PC-9 (cell line): ENCODE measurements around the gene HAUS3. TPM values are rescaled to one million over a fixed set of nuclear protein-coding genes. Genes with fewer than 3 reads are reported as not detected.

Experiments used
- BruUV-seq: library from RNA; stranded (reverse); fragments of 400-500 nt; replicated peaks from 2 replicates; lab custom pipeline; 2021; lab: Mats Ljungman, UMichigan
- CTCF ChIA-PET: fragments of 300-600 bp; sonication (Branson Sonifier 250); formaldehyde crosslinking; loops from one replicate; lab custom pipeline; 2022; ENCODE audit warnings: antibody characterized with exemption; lab: Charles Lee
- POLR2A ChIA-PET: fragments of 300-600 bp; sonication (Branson Sonifier 250); formaldehyde crosslinking; loops from one replicate; lab custom pipeline; 2022; ENCODE audit warnings: antibody characterized with exemption; ENCODE audit not compliant: unreplicated experiment; lab: Charles Lee
- DNase-seq, 2 experiments: peaks; one replicate each; pipeline versions ENCODE4 v3.0.0 to v3.0.0-alpha.2; 2015 to 2022; ENCODE audit warnings: mixed read lengths in 1 of 2
- H2AFZ ChIP-seq: fragments of 200-600 bp; sonication (generic); 2 replicates; pipeline ENCODE4 v1.8.1; 2017; ENCODE audit warnings: antibody characterized with exemption
- H3F3A ChIP-seq: fragments of 200-600 bp; sonication (generic); 2 replicates; pipeline ENCODE4 v1.8.1; 2017; ENCODE audit warnings: antibody characterized with exemption, mild to moderate bottlenecking, low read depth; ENCODE audit not compliant: insufficient read depth
- H3K27ac ChIP-seq: fragments of 200-600 bp; sonication (generic); 2 replicates; pipeline ENCODE4 v1.6.1; 2016; ENCODE audit warnings: mixed run types
- H3K27me3 ChIP-seq: fragments of 200-600 bp; sonication (generic); 2 replicates; pipeline ENCODE4 v1.6.1; 2016; ENCODE audit warnings: low read depth, mixed run types; ENCODE audit not compliant: insufficient read depth
- H3K36me3 ChIP-seq: fragments of 200-600 bp; sonication (generic); 2 replicates; pipeline ENCODE4 v1.6.1; 2016; ENCODE audit warnings: low read depth, mixed run types
- H3K4me1 ChIP-seq: fragments of 200-600 bp; sonication (generic); replicated peaks from 2 replicates; pipeline ENCODE4 v1.6.1; 2016; ENCODE audit warnings: mixed run types; ENCODE audit not compliant: insufficient read depth
- H3K4me2 ChIP-seq: fragments of 200-600 bp; sonication (generic); 2 replicates; pipeline ENCODE4 v1.6.1; 2017; ENCODE audit warnings: mixed run types
- H3K4me3 ChIP-seq: fragments of 200-600 bp; sonication (generic); 2 replicates; pipeline ENCODE4 v1.6.1; 2016; ENCODE audit warnings: mixed run types
- H3K79me2 ChIP-seq: fragments of 200-600 bp; sonication (generic); 2 replicates; pipeline ENCODE4 v1.6.1; 2017; ENCODE audit warnings: low read depth, mixed run types
- H3K9me2 ChIP-seq: fragments of 200-600 bp; sonication (generic); 2 replicates; pipeline ENCODE4 v1.8.1; 2017; ENCODE audit warnings: mild to moderate bottlenecking; ENCODE audit not compliant: insufficient read depth
- H3K9me3 ChIP-seq: fragments of 200-600 bp; sonication (generic); 2 replicates; pipeline ENCODE4 v1.8.1; 2016; ENCODE audit warnings: low read depth; ENCODE audit not compliant: insufficient read depth
- H4K20me1 ChIP-seq: fragments of 200-600 bp; sonication (generic); 2 replicates; pipeline ENCODE4 v1.8.1; 2017; ENCODE audit not compliant: insufficient read depth
- EZH2 ChIP-seq: fragments of 200-600 bp; sonication (generic); IDR thresholded peaks from 2 replicates; pipeline ENCODE4 v1.8.0; 2017; ENCODE audit warnings: antibody characterized with exemption, low read depth
- intact Hi-C: fragments of 100-400 bp; cut with micrococcal nuclease; formaldehyde crosslinking; loops from one replicate; pipeline ENCODE4 v1.10.0; 2022; ENCODE audit not compliant: unreplicated experiment
- total RNA-seq: library from RNA; stranded (reverse); gene quantifications from 2 replicates; pipeline ENCODE4 v1.2.3, GENCODE V29; 2021
- TF ChIP-seq, protein P1 (sequence below): fragments of 200-600 bp; sonication (generic); conservative IDR thresholded peaks from 2 replicates; pipeline ENCODE4 v1.6.1; 2017; ENCODE audit warnings: mixed run types, antibody characterized with exemption, mild to moderate bottlenecking, moderate library complexity

Gene HAUS3
- total RNA-seq, 1 experiment from 2014 or later, result 16.2 TPM

DNA sequence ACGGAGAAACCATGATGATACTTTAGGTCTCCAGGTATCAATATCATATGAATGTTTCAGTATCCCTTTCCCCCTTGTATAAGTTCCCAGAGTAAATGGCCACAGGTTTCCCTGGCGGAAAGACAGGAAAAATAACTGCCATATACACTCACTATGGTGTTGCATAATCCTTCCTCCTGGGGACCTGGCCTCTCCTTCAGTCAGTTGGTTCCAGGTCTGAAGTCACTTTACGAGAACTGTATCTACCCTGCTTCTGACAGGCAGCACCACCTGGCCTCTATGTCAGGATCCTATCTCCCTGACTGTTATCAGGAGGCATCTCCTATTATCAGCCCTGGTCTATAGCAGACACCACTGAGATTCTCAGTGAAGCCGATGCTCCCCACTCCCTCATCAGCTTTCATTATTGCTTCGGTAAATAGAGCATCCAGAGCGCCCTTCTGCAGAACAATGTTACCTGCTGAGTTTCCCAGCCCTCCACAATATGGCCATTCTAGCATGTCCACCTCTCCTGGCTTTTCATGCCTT lies 22.6 kb downstream of the HAUS3 start:
- TF ChIP-seq, protein P1, sequence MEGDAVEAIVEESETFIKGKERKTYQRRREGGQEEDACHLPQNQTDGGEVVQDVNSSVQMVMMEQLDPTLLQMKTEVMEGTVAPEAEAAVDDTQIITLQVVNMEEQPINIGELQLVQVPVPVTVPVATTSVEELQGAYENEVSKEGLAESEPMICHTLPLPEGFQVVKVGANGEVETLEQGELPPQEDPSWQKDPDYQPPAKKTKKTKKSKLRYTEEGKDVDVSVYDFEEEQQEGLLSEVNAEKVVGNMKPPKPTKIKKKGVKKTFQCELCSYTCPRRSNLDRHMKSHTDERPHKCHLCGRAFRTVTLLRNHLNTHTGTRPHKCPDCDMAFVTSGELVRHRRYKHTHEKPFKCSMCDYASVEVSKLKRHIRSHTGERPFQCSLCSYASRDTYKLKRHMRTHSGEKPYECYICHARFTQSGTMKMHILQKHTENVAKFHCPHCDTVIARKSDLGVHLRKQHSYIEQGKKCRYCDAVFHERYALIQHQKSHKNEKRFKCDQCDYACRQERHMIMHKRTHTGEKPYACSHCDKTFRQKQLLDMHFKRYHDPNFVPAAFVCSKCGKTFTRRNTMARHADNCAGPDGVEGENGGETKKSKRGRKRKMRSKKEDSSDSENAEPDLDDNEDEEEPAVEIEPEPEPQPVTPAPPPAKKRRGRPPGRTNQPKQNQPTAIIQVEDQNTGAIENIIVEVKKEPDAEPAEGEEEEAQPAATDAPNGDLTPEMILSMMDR, result no peak
- TF ChIP-seq EZH2, result no peak
- POLR2A ChIA-PET, result no interaction called here
- DNase-seq, result no peak
- H3K79me2 ChIP-seq, result no peaks in the 10 kb centered on the region
- H4K20me1 ChIP-seq, result no peaks in the 10 kb centered on the region; the same call in 1 of the 2 replicates
- H3K9me3 ChIP-seq, result no peaks in the 10 kb centered on the region
- H3K27ac ChIP-seq, result no peak overlapping the region
- no peak overlapping the region for H2AFZ ChIP-seq
- peaks cover 14% of the 10 kb centered on the region for H3K4me1 ChIP-seq
- H3K4me2 ChIP-seq, result no peak overlapping the region
- no peaks in the 10 kb centered on the region for H3K9me2 ChIP-seq
- H3K4me3 ChIP-seq, result no peak overlapping the region
- no peaks in the 10 kb centered on the region for H3K36me3 ChIP-seq
- no TSS peak for BruUV-seq
- peaks cover 15% of the 10 kb centered on the region; the same call in 1 of the 2 replicates for H3F3A ChIP-seq
- no peaks in the 10 kb centered on the region for H3K27me3 ChIP-seq
- CTCF ChIA-PET, result interaction anchor here (0.6 to 1.1 kb wide), 6 partner anchors 67 to 860 kb away, joined by 3 to 4 read pairs (median 4); no protein-coding TSS in a partner anchor
- intact Hi-C loops, result no loop called here

DNA sequence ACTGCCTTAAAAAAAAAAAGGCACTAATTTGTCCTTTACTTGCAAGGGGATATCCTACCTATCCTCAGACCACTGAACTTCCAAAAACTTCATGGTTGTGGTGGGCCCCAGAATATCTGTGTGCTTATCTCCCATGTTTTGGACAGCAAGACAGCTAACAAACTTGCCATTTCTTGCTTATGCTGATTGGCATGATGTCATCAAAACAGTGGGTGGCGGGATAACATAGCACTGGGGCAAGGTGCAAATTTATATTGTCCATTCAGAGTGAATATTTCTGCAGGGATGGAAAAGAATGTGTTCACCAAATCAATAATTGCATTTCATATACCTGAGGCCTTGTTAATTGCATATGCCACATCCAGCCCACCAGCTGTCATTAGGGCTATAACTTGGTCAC lies 23.5 kb downstream of the HAUS3 start:
- H3K79me2 ChIP-seq, result no peaks in the 10 kb centered on the region
- H3K27me3 ChIP-seq, result no peaks in the 10 kb centered on the region; the same call in 1 of the 2 replicates
- H3F3A ChIP-seq, result peaks cover 12% of the 10 kb centered on the region; the same call in 1 of the 2 replicates
- no peak for DNase-seq
- intact Hi-C loops, result no loop called here
- H3K4me2 ChIP-seq, result no peak overlapping the region
- BruUV-seq, result no TSS peak
- TF ChIP-seq, protein P1, result no peak
- TF ChIP-seq EZH2, result no peak
- no peak overlapping the region for H3K27ac ChIP-seq
- no peaks in the 10 kb centered on the region; the same call in 1 of the 2 replicates for H4K20me1 ChIP-seq
- ChIA-PET POLR2A (no interaction called here), CTCF (no interaction called here)
- H3K9me3 ChIP-seq, result no peaks in the 10 kb centered on the region
- peaks cover 12% of the 10 kb centered on the region for H3K4me1 ChIP-seq
- no peaks in the 10 kb centered on the region for H3K9me2 ChIP-seq
- no peaks in the 10 kb centered on the region for H3K36me3 ChIP-seq
- H2AFZ ChIP-seq, result no peak overlapping the region
- no peak overlapping the region for H3K4me3 ChIP-seq

DNA sequence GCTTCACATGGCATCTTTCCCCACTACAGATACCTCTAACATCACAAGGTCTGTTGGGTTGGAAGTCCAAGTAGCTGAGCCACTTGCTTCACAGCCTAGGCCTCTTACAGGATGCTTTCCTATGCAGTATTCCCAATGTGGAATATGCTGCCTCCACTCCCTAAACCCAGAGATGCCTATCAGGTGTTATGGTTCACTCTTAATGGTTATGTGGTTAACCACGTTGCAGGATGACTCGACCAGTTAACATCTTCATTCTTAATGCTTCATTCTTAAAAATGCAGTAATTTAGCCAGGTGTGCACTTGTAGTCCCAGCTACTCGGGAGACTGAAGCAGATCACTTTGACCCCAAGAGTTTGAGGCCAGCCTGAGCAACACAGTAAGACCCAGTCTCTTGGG lies 24.2 kb downstream of the HAUS3 start:
- ChIA-PET CTCF (interaction anchor here (0.6 to 1.0 kb wide), 2 partner anchors 24 to 28 kb away, joined by 3 to 4 read pairs; partner anchors contain the start of genes HAUS3 and POLN), POLR2A (interaction anchor here (1.1 kb wide), 1 partner anchor 150 kb away, joined by 3 read pairs; no protein-coding TSS in a partner anchor)
- Histone ChIP-seq H3F3A (0 out of 2 replicates have a peak, but pooled peaks cover 5% of the 10 kb centered on the region), H3K9me2 (no peaks in the 10 kb centered on the region), H3K27ac (no peak overlapping the region), H3K36me3 (no peaks in the 10 kb centered on the region), H3K4me1 (peaks cover 5% of the 10 kb centered on the region), H3K4me2 (no peak overlapping the region), H3K79me2 (no peaks in the 10 kb centered on the region), H3K27me3 (peaks cover 2% of the 10 kb centered on the region; the same call in 1 of the 2 replicates), H2AFZ (no peak overlapping the region), H4K20me1 (no peaks in the 10 kb centered on the region; the same call in 1 of the 2 replicates), H3K4me3 (no peak overlapping the region), H3K9me3 (no peaks in the 10 kb centered on the region)
- TF ChIP-seq, protein P1, result no peak
- no peak for TF ChIP-seq EZH2
- no TSS peak for BruUV-seq
- DNase-seq, result peak in 1 of 2 experiments; percentile 67
- intact Hi-C loops, result no loop called here
